H9 (cell line): ENCODE results near the gene SLC37A2. TPM values are rescaled to one million over a fixed set of nuclear protein-coding genes. Genes with fewer than 3 reads are reported as not detected.

Experiments used
- DNase-seq: peaks from one replicate; pipeline ENCODE4 v3.0.0-alpha.2; 2017
- H2AFZ ChIP-seq: one replicate; pipeline ENCODE4 v1.6.1; 2013; ENCODE audit warnings: mild to moderate bottlenecking, low read length, control low read depth, moderate library complexity
- H2AK5ac ChIP-seq: 2 replicates; pipeline ENCODE4 v1.6.1; 2013; ENCODE audit warnings: low read length, control low read depth, mixed read lengths; ENCODE audit not compliant: insufficient read length
- H2BK120ac ChIP-seq: one replicate; pipeline ENCODE4 v1.6.1; 2013; ENCODE audit warnings: low read depth, mild to moderate bottlenecking, low read length, control low read depth, inconsistent platforms; ENCODE audit not compliant: poor library complexity, severe bottlenecking
- H2BK12ac ChIP-seq: 2 replicates; pipeline ENCODE4 v1.6.1; 2013; ENCODE audit warnings: low read length, control low read depth, mixed read lengths, low read depth; ENCODE audit not compliant: insufficient read length
- H2BK15ac ChIP-seq: 2 replicates; pipeline ENCODE4 v1.6.1; 2013; ENCODE audit warnings: low read depth, low read length, control low read depth
- H2BK20ac ChIP-seq: one replicate; pipeline ENCODE4 v1.6.1; 2013; ENCODE audit warnings: low read depth, mild to moderate bottlenecking, low read length, control low read depth, inconsistent platforms; ENCODE audit not compliant: poor library complexity, severe bottlenecking
- H2BK5ac ChIP-seq: 2 replicates; pipeline ENCODE4 v1.6.1; 2013; ENCODE audit warnings: low read length, control low read depth, mixed read lengths; ENCODE audit not compliant: insufficient read length
- H3K14ac ChIP-seq: 2 replicates; pipeline ENCODE4 v1.6.1; 2013; ENCODE audit warnings: low read length, control low read depth; ENCODE audit not compliant: insufficient read depth
- H3K18ac ChIP-seq: 2 replicates; pipeline ENCODE4 v1.6.1; 2013; ENCODE audit warnings: low read depth, mild to moderate bottlenecking, mixed read lengths, low read length, control low read depth; ENCODE audit not compliant: insufficient read length
- H3K23ac ChIP-seq: 2 replicates; pipeline ENCODE4 v1.6.1; 2013; ENCODE audit warnings: low read length, control low read depth, mixed read lengths, low read depth; ENCODE audit not compliant: insufficient read length
- H3K23me2 ChIP-seq: 2 replicates; pipeline ENCODE4 v1.6.1; 2013; ENCODE audit warnings: low read depth, mild to moderate bottlenecking, mixed read lengths, low read length, control low read depth; ENCODE audit not compliant: insufficient read length, poor library complexity, severe bottlenecking
- H3K27ac ChIP-seq: 2 replicates; pipeline ENCODE4 v1.5.1; 2013; ENCODE audit warnings: low read length, control low read depth, mixed read lengths, low read depth; ENCODE audit not compliant: insufficient read length
- H3K27me3 ChIP-seq: 2 replicates; pipeline ENCODE4 v1.6.1; 2013; ENCODE audit warnings: low read length, control low read depth, inconsistent platforms; ENCODE audit not compliant: insufficient read depth
- H3K4ac ChIP-seq: 2 replicates; pipeline ENCODE4 v1.6.1; 2013; ENCODE audit warnings: low read depth, mild to moderate bottlenecking, control low read depth, inconsistent platforms, low read length, moderate library complexity
- H3K4me1 ChIP-seq: 2 replicates; pipeline ENCODE4 v1.6.1; 2013; ENCODE audit warnings: low read length, control low read depth, inconsistent platforms; ENCODE audit not compliant: insufficient read depth
- H3K4me2 ChIP-seq: 2 replicates; pipeline ENCODE4 v1.6.1; 2013; ENCODE audit warnings: low read length, control low read depth, mixed read lengths; ENCODE audit not compliant: insufficient read length, insufficient read depth
- H3K56ac ChIP-seq: 2 replicates; pipeline ENCODE4 v1.6.1; 2013; ENCODE audit warnings: low read depth, mild to moderate bottlenecking, mixed read lengths, low read length, control low read depth; ENCODE audit not compliant: insufficient read length
- H3K79me1 ChIP-seq: 2 replicates; pipeline ENCODE4 v1.6.1; 2013; ENCODE audit warnings: low read depth, mild to moderate bottlenecking, moderate library complexity, low read length, control low read depth, inconsistent platforms; ENCODE audit not compliant: insufficient read depth, poor library complexity, severe bottlenecking
- H3K79me2 ChIP-seq: 2 replicates; pipeline ENCODE4 v1.6.1; 2013; ENCODE audit warnings: low read length, control low read depth, inconsistent platforms; ENCODE audit not compliant: insufficient read depth
- H3K9ac ChIP-seq: 2 replicates; pipeline ENCODE4 v1.6.1; 2013; ENCODE audit warnings: low read length, control low read depth, mixed read lengths; ENCODE audit not compliant: insufficient read length; ENCODE audit errors: extremely low read depth
- H3K9me3 ChIP-seq: one replicate; pipeline ENCODE4 v1.6.1; 2013; ENCODE audit warnings: low read depth, low read length, inconsistent platforms; ENCODE audit not compliant: control insufficient read depth
- H3T11ph ChIP-seq: one replicate; pipeline ENCODE4 v1.6.1; 2013; ENCODE audit warnings: mild to moderate bottlenecking, low read length, control low read depth, inconsistent platforms
- H4K20me1 ChIP-seq: one replicate; pipeline ENCODE4 v1.6.1; 2013; ENCODE audit not compliant: control insufficient read depth, insufficient read length, insufficient read depth
- H4K5ac ChIP-seq: 2 replicates; pipeline ENCODE4 v1.6.1; 2013; ENCODE audit warnings: low read depth, mild to moderate bottlenecking, mixed read lengths, low read length, control low read depth; ENCODE audit not compliant: insufficient read length
- H4K8ac ChIP-seq: replicated peaks from 2 replicates; pipeline ENCODE4 v1.6.1; 2013; ENCODE audit warnings: low read length, control low read depth, mixed read lengths, low read depth; ENCODE audit not compliant: insufficient read length
- H4K91ac ChIP-seq: 2 replicates; pipeline ENCODE4 v1.6.1; 2013; ENCODE audit warnings: low read depth, mild to moderate bottlenecking, moderate library complexity, mixed read lengths, low read length, control low read depth; ENCODE audit not compliant: insufficient read length
- H3K27ac Mint-ChIP-seq, 3 experiments: 2 replicates in 2 of 3; 3 replicates in 1 of 3; pipeline ENCODE4 v1.8.0; 2020 to 2021; ENCODE audit warnings: mixed read lengths in 3 of 3, mild to moderate bottlenecking in 1 of 3, moderate library complexity in 1 of 3
- H3K27me3 Mint-ChIP-seq: 2 replicates; pipeline ENCODE4 v1.8.0; 2021; ENCODE audit warnings: low read depth, mild to moderate bottlenecking, moderate library complexity, mixed read lengths
- H3K36me3 Mint-ChIP-seq, 3 experiments: 2 replicates in 2 of 3; 3 replicates in 1 of 3; pipeline ENCODE4 v1.8.0; 2020 to 2021; ENCODE audit warnings: low read depth in 3 of 3, mixed read lengths in 3 of 3; ENCODE audit not compliant: insufficient read depth in 1 of 3
- H3K4me1 Mint-ChIP-seq, 2 experiments: 2 replicates each; pipeline ENCODE4 v1.8.0; 2020; ENCODE audit warnings: mixed read lengths in 2 of 2
- H3K4me3 Mint-ChIP-seq, 2 experiments: 2 replicates in 1 of 2; 3 replicates in 1 of 2; pipeline ENCODE4 v1.8.0; 2020 to 2021; ENCODE audit warnings: mild to moderate bottlenecking in 2 of 2, mixed read lengths in 2 of 2, moderate library complexity in 1 of 2
- H3K9me3 Mint-ChIP-seq, 2 experiments: 2 replicates in 1 of 2; 3 replicates in 1 of 2; pipeline ENCODE4 v1.8.0; 2020; ENCODE audit warnings: mild to moderate bottlenecking in 2 of 2, mixed read lengths in 2 of 2, moderate library complexity in 1 of 2
- CTCF ChIP-seq: fragments of 200-600 bp; sonication (generic); conservative IDR thresholded peaks from 3 replicates; pipeline ENCODE4 v1.8.0; 2021; ENCODE audit warnings: antibody characterized with exemption, mild to moderate bottlenecking
- WGBS: extraction: QIAGEN DNeasy Blood & Tissue Kit; methylation state at CpG from one replicate; pipeline ENCODE4 v1.1.7; 2013; ENCODE audit warnings: missing lambda C conversion rate, low lambda C conversion rate, mixed read lengths; ENCODE audit not compliant: insufficient read length; ENCODE audit errors: extremely low coverage; 5-methylcytosine and 5-hydroxymethylcytosine counted together
- total RNA-seq: library from RNA; stranded (reverse); gene quantifications from 2 replicates; pipeline ENCODE4 v1.2.1, GENCODE V29; 2021

Gene SLC37A2
- total RNA-seq, 1 experiment from 2014 or later = 1.2 TPM

DNA sequence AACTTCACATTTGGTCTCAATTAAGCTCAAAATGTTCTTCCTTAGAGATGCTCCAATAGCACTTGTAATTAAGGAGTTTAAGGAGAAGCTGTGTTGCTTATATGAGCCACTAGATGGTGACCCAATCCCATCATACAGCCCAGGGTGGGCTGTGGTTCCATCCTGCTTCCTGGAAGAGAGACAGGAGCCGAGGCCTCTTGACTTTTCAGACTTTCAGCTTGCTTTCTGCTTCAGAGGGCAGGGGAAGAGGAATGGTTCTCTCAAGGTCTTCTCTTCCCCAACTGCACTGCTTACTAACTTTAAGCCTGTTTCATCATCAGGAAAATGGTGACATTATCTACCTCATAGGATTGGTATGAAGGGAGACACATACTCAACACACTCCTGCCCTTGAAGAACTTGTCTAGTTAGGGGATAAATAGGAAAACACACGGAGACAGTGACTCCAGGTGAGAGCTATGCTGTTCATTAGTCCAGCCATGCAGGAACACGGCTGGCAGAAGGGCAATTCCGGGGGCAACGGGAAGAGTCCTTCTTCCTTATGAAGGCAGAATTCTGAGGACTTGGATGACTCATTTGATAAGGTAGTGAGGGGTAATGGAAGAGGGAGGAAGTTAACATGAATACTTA is 28.3 kb downstream of the SLC37A2 start:
- Mint-ChIP-seq H3K27me3 (peaks cover 1% of the 10 kb centered on the region), H3K4me1 (peaks cover 29 to 30% of the 10 kb centered on the region in 2 experiments), H3K4me3 (no peak overlapping the region), H3K27ac (peak overlapping the region in 2 of 3 experiments; percentile 43 to 58; a peak in 1 of 7 replicates), H3K9me3 (no peaks in the 10 kb centered on the region), H3K36me3 (peaks cover 0 to 10% (median 0%) of the 10 kb centered on the region in 3 experiments; a peak in 3 of 7 replicates)
- no peak overlapping the region for H2BK120ac ChIP-seq
- no peaks in the 10 kb centered on the region for H3K27me3 ChIP-seq
- H2AK5ac ChIP-seq = no peak overlapping the region
- H4K20me1 ChIP-seq = no peaks in the 10 kb centered on the region
- H3K79me2 ChIP-seq = no peaks in the 10 kb centered on the region
- H3K9ac ChIP-seq = no peak overlapping the region
- no peak overlapping the region for H3K18ac ChIP-seq
- no peak overlapping the region for H2BK20ac ChIP-seq
- no peak overlapping the region for H4K5ac ChIP-seq
- H4K91ac ChIP-seq = no peak overlapping the region
- H3T11ph ChIP-seq = no peak overlapping the region
- H3K27ac ChIP-seq = no peak overlapping the region
- H3K79me1 ChIP-seq = no peaks in the 10 kb centered on the region
- no peak overlapping the region for H3K14ac ChIP-seq
- H2BK12ac ChIP-seq = no peak overlapping the region
- H3K9me3 ChIP-seq = no peaks in the 10 kb centered on the region
- no peaks in the 10 kb centered on the region; the same call in 1 of the 2 replicates for H3K4me1 ChIP-seq
- no peak overlapping the region for H3K23ac ChIP-seq
- no peak overlapping the region for H3K56ac ChIP-seq
- WGBS = no CpG with 5 or more reads among the region's 5 CpGs
- peak; percentile 68 for DNase-seq
- H2BK15ac ChIP-seq = no peak overlapping the region
- no peak overlapping the region for H2AFZ ChIP-seq
- no peak overlapping the region for H2BK5ac ChIP-seq
- no peak overlapping the region for H4K8ac ChIP-seq
- no peak overlapping the region for H3K4ac ChIP-seq
- H3K23me2 ChIP-seq = no peaks in the 10 kb centered on the region
- TF ChIP-seq CTCF = peak; percentile 88
- H3K4me2 ChIP-seq = no peak overlapping the region
